GM19193 (cell line): Measurements from ENCODE around the gene MTAP.

Experiments
- POLR2A ChIP-seq: IDR thresholded peaks from 4 replicates; pipeline ENCODE4 v1.6.1; 2011; ENCODE audit not compliant: insufficient read depth, insufficient read length; ENCODE audit errors: extremely low read depth

MTAP gene

DNA sequence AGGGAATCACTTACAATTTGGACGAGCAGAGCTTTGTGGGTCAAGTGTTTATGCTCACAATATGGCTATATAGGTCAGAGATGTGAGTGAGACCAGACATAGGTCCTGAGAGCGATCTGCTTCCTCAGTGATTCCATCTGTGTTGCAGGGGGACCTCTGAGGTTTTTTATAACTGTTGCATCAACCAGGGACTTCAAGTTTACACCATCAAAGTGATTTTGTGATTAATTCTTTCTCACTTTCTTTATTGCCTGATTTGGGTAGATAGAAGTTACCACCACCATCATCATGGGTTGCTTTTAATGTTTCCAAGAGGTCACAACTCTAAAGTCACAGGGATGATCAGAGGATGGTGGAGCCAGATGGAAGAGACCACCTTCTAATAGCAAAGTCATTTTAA, 7.0 kb upstream of the MTAP start:
- TF ChIP-seq POLR2A, result no peak

DNA sequence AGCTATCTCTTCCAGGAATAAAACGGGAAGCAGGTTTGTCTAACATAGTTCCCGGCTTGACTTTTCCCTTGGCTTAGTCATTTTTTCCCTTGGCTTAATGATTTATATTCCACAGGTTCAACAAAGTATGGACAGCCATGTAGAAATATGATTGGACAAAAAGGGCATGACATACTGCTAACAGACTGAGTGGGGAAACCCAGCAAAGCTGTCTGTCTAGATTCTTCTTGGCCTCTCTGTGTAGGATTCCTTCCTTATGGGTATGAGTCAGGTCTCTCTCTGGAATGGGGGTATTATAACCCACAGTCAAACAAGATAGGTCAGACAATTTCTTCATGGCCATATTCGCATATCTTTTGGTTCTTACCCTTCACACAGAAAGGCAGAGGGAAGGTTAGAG, 5.7 kb upstream of the MTAP start:
- TF ChIP-seq POLR2A, result no peak

DNA sequence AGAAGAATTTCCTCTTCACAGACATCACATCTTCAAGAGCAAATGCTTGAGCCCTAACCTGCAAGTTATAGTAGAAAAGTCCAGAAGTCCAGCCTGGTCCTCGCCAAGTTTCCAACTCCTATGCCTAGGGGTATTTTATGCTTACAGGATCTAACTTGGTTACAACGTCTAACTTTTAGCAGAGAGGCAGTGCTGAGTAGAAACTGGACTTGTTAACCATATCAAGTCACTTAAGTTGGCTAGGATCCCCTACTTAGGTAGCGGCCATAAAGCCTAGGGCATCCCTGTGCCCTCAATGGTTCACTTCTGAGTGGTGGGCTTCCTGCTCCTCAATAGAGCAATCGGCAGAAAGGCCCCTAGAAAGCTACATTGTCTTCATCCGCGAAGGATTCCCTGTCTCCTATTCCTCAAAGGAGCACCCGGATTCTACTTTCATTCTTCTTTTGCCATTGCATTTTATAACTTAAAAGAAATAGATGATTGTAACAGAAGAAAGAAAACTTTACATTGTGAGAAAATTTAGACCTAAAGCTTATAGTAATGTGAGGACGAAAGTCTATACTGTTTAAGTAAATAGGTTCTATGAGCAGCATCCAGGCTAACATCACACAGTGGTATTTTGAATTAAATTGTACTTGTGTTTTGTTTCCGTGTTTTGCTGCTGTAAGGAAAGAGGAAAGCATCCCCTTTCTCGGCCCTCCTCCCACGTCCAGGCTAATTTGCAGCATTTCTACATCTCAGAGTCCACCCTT, 1.3 kb upstream of the MTAP start:
- no peak for TF ChIP-seq POLR2A

DNA sequence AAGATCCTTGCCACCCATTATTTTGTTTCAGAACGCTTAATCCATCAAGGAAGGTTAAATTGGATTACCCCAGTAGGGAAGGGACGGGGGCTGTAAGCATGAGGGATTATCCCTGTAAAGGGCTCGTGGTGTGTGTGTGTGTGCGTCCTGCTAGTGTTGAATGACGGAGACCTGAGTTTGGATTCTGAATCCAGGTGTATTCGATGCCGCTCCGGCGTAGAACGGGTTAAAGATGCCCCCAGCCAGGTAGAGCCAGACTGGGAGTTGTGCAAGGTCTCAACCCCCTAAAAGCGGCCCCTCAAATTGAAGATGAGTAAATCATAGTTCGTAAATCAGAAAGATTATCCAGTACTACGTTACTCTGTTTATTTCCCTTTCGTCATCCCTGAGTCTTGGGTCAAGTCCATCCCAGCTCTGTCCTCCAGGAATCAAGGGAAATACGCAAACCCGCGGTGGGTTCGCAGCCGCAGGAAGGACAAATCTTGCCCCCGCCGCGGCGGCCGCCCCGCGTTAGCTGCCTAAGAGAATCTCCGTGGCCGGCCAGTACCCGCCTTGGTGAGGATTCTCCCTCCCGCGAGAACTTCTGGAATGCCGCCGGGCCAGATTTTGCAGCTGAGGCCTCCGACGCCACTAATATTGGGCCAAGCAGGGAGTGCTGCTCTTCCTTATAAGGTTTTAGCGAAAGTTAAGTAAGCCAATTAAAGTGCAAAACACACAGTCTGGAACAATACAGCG, 586 bp upstream of the MTAP start:
- TF ChIP-seq POLR2A, result no peak

DNA sequence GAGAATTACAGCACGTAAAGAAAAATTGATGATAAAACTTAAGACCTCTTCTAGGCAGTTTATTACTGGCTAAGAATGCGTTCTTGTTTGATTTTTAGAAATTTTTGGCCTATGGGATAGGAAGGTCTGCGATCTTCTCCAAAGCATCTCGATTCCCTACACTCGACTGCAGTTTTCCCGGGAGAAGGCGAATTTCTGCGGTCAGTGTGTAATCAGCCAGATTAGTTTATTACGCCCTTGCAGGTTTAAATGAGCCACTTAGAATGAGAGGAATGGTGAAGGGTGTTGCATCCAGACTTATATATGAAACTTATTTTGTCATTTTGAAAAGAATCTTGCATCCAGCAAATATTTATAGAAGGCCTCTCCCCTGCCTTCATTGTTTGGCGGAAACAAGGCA, 1.2 kb downstream of the MTAP start:
- TF ChIP-seq POLR2A, result no peak

DNA sequence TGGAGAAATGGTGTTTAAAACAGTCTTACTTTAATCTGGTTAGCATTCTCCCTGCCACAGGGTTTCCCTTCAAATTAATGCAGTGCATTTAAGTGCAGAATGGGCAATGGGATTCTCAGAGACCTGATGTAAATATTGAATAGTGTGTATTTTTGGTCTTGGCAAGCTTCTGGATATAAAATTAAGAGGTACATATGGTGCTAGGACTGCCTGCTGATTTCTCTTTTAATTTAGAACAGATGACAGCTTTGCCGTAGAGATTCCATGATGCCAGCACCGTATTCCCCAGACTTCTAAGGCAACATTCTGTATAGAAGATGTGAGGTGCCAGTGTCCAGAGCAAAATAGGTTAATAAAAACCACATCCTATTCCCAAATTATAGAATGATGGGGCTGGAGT, 1.9 kb downstream of the MTAP start:
- TF ChIP-seq POLR2A, result no peak

DNA sequence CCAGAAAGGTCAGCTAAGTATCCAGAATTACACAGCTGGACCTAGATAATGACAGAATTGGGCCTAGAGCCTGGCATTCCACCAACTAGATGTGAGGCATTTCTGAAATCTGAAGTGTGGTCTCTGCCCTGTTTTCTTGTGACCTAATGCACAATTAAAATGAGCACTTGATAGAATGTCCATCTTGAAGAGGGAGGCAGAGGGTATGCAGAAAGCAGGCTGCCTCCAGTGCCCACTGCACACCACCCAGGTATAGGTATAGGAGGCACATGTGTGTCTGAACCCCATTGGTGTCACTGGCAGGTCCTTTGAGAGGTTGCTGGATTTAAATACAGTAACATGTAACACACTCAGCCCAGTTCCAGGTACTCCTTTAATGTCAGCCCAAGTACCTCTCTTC, 2.4 kb downstream of the MTAP start:
- no peak for TF ChIP-seq POLR2A

DNA sequence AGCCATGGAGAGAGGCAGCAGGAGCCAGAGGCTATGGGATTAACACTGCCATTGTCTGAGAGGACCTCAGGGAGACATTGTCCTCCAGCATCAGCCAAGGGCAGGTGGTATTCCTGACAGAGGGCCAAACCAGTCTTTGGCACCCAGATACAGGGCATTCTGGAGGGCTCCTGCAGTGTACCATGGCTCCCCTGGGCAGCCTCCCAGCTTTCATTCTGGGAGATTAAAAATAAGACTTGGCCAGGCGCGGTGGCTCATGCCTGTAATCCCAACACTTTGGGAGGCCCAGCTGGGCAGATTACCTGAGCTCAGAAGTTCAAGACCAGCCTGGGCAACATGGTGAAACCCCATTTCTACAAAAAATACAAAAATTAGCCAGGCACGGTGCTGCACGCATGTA, 4.2 kb downstream of the MTAP start:
- no peak for TF ChIP-seq POLR2A

DNA sequence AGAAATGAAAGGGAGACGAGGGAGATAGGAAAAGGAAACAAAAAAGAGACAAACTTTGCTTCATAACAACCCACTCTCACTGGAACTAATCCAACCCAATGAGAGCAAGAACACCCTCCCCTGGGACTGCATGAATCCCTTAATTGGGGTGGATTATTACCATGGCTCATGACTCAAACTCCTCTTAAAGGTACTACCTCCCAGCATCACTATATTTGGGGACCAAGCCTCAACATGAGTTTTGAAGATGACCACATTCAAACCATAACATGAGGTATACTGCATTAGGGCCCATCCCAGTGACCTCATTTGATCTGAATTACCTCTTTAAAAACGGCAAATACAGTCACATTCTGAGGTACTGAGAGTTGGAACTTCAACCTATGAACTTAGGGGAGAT, 8.0 kb downstream of the MTAP start:
- no peak for TF ChIP-seq POLR2A

DNA sequence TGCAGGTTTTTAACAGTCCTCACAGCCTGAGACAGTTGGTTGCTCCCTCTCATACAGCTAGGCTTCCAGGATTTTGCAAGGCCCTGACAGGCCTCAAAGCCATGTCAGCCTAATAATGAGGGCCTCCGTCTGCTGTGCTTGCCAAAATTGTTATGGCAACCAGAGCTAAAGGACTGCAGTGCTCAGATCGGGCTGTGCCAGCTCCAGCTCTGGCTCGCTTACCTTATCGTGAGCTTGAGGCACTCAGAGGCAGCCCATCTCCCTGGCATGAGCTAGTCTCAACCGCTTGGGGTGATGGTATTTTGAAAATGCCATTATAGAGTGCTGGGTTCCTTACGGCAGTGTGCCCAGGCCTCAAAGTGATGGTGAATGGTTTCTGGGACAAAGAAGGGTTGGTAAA, 8.4 kb downstream of the MTAP start:
- no peak for TF ChIP-seq POLR2A

DNA sequence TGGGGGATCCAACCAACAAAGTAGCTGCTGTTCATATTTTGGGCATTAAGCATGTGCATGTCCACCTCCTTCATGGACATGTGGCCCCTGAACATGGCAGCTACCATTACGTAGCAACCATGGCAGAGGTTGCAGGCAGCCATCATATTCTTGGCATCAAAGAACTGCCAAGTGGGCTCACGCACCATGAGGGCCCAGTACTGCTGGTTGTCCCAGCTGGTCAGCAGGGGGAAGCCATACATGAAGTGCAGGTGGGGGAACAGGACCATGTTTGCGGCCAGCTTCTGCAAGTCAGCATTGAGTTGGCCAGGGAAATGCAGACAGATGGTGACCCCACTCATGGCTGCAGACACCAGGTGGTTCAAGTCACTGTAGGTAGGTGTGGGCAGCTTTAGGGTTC, 9.5 kb downstream of the MTAP start:
- TF ChIP-seq POLR2A, result no peak

DNA sequence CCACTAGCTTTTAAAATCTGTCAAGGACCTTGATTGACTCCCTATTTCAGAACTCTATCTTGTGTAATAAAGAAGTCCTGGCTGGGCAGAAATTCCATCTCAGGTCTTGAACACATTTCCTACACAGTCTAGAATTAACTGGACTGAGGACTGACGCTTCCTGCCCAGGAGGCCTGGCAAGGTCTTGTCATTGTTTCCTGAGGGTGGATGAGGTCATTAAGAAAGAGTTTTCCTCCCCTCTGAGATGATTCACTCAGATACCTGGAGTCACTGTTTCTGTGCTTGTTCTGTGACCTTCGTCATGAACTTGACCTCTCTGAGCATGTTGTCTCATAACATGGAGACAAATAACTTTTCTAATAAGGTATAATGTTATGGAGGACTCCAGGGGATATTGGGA, 10.0 kb downstream of the MTAP start:
- no peak for TF ChIP-seq POLR2A

DNA sequence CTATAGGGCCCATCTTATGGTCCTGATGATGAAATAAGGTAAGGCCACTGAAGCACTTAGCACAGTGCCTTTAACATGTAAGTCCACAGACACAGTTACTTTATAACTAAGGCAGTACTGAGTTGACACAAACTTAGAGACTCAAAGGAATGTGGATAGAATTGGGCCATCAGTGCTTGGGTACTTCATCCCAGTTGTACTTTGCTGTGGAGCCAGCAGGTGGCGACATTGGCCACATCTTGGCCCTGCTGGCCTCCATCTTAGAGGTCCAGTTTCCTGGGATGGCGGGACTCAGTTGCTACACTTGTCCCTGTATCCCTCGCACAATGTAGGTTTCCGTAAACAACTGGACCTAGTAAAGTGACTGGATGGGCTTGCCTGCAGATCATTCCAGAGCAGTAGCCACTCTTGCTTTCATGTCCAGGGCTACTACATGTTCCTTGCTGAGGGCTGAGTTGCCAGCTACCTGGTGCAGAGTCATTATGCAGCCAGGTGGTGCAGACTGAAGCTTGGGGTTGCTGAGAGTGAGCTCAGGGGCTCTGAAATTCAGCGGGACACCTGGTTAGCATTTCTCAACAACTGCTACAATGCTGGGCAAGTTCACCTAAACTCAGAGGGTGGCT, 10.6 kb downstream of the MTAP start:
- no peak for TF ChIP-seq POLR2A

DNA sequence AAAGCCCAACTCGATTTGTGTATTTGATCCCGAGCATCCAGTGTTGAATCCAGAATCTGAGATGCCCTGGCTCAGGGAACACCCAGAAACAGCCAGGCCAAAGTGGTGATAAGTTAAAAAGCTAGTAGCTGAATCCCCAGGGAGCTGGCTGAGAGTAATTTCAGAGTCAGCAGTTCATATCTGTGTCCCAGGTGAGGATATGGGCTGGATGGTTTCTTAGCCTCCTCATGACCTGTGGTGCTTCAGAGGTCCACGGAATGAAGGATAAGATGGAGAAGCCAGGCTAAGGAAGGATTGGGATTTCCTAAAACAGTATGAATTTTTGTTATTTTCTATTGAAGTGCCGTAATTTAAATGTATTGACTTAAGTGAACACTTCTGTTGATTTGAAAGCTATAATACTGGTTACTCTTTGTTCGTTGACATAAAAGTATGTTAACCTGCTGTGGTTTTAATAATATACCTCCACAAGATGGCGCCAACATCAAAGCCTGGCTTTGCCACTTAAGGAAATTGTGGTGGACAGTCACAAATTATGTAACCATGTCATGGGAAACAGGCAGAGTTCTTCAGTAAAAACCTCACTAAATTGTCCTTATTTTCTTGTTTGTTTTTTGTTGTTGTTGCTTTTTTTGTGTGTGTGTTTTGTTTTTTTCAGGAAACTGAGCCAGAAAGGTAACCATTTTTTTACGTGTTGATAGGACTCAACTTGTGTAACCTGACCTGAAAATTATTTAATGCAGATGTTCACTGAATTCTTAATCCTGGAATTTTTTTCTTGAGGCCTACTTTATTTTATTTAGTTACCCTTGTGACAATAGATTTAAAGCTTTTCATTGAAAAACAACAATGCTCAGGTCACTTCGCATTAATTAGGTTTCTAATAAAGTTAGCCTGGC, 11.4 kb downstream of the MTAP start:
- no peak for TF ChIP-seq POLR2A

DNA sequence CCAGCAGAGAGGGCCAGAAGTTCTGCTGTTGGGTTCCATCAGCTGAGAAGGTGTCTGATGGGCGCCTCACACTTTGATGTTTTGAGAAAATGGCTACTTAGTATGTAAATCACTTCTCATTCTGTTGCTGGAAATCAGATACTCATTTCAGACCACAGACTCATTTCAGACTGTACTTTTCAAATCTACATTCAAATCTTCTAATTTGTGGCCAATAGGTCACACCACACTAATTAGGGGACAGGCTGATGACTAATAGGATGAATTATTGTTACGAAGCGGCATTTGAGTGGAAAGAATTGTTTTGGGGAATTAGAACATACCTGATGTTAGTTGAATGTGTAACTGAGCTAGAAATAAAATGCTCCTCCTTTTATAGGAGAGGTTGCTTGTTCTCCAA, 13.2 kb downstream of the MTAP start:
- no peak for TF ChIP-seq POLR2A
